ENCODE data around the gene MRPL51. TPM values are rescaled to one million over a fixed set of nuclear protein-coding genes. Genes with fewer than 3 reads are reported as not detected.

MRPL51 gene
- total RNA-seq, 3 donors from 2014 or later, result 58.5 to 72.1 (median 62.4) TPM

GRCh38 chr12:6458281-6459003 lies 34.6 kb downstream of the MRPL51 start:
- Histone ChIP-seq H3K36me3 (peaks cover 14% of the 10 kb centered on the region), H3K4me3 (no peak overlapping the region), H3K9me3 (no peaks in the 10 kb centered on the region), H3K27ac (no peak overlapping the region), H3K27me3 (no peaks in the 10 kb centered on the region), H3K4me1 (no peaks in the 10 kb centered on the region)
- no peak for TF ChIP-seq POLR2A (IDR thresholded peaks at IDR 0.05)
- no peak for TF ChIP-seq POLR2AphosphoS5 (IDR thresholded peaks at IDR 0.05)
- no peak for TF ChIP-seq CTCF (IDR thresholded peaks at IDR 0.05)
- intact Hi-C loops (cut with DNase I; ENCODE audit: low total_unique reads), result no loop called here
- DNase-seq (ENCODE audit: low spot score in 2 of 2), result no peak

- Histone ChIP-seq H3K4me3 (no peak overlapping the region), H3K27me3 (no peaks in the 10 kb centered on the region), H3K36me3 (peaks cover 14% of the 10 kb centered on the region), H3K9me3 (no peaks in the 10 kb centered on the region), H3K4me1 (peaks cover 0 to 5% of the 10 kb centered on the region in 2 donors), H3K27ac (no peak overlapping the region)
- TF ChIP-seq POLR2A (IDR thresholded peaks at IDR 0.05), result no peak
- no peak for TF ChIP-seq POLR2AphosphoS5 (IDR thresholded peaks at IDR 0.05)
- TF ChIP-seq CTCF (IDR thresholded peaks at IDR 0.05), result no peak
- intact Hi-C loops (cut with DNase I; ENCODE audit: low total_unique reads), result no loop called here
- DNase-seq (ENCODE audit: low spot score in 2 of 2), result no peak
These were observed 35.7 kb downstream of the MRPL51 start for GRCh38 chr12:6457220-6457945.

- H3K27ac ChIP-seq, result peak overlapping the region; percentile 95
- H3K4me1 ChIP-seq, result peaks cover 7 to 11% of the 10 kb centered on the region in 2 donors
- no peak for DNase-seq (ENCODE audit: low spot score in 2 of 2)
- peaks cover 8% of the 10 kb centered on the region for H3K36me3 ChIP-seq
- H3K27me3 ChIP-seq, result no peaks in the 10 kb centered on the region
- intact Hi-C loops (cut with DNase I; ENCODE audit: low total_unique reads), result no loop called here
- no peak for TF ChIP-seq POLR2A (IDR thresholded peaks at IDR 0.05)
- TF ChIP-seq POLR2AphosphoS5 (IDR thresholded peaks at IDR 0.05), result no peak
- H3K4me3 ChIP-seq, result peak overlapping the region; percentile 66 to 78 (median 76)
- no peaks in the 10 kb centered on the region for H3K9me3 ChIP-seq
These were observed 40.0 kb downstream of the MRPL51 start for GRCh38 chr12:6452944-6453630.

GRCh38 chr12:6452245-6452943 lies 40.7 kb downstream of the MRPL51 start:
- TF ChIP-seq POLR2AphosphoS5 (IDR thresholded peaks at IDR 0.05), result no peak
- TF ChIP-seq POLR2A (IDR thresholded peaks at IDR 0.05), result no peak
- no peak for TF ChIP-seq CTCF (IDR thresholded peaks at IDR 0.05)
- no peaks in the 10 kb centered on the region for H3K9me3 ChIP-seq
- DNase-seq (ENCODE audit: low spot score in 2 of 2), result no peak

More at GRCh38 chr12:6452245-6452943, 40.7 kb downstream of the MRPL51 start:
- H3K4me1 ChIP-seq, result peaks cover 7 to 11% of the 10 kb centered on the region in 2 donors
- intact Hi-C loops (cut with DNase I; ENCODE audit: low total_unique reads), result no loop called here
- H3K36me3 ChIP-seq, result peaks cover 3% of the 10 kb centered on the region
- H3K4me3 ChIP-seq, result peak overlapping the region; percentile 66 to 78 (median 76)
- no peaks in the 10 kb centered on the region for H3K27me3 ChIP-seq
- H3K27ac ChIP-seq, result peak overlapping the region; percentile 95
